Glomerular visceral epithelial cell (primary cell): Measurements from ENCODE around the gene GSDMA.
"Not testable (repeated sequence)": the region's sequence is repeated elsewhere in the genome, so short reads cannot be mapped to it uniquely, and the experiment has no call there.

Source experiments
- DNase-seq: peaks from one replicate; pipeline ENCODE4 v3.0.0-alpha.2; 2016; ENCODE audit errors: extremely low spot score

Gene GSDMA

DNA sequence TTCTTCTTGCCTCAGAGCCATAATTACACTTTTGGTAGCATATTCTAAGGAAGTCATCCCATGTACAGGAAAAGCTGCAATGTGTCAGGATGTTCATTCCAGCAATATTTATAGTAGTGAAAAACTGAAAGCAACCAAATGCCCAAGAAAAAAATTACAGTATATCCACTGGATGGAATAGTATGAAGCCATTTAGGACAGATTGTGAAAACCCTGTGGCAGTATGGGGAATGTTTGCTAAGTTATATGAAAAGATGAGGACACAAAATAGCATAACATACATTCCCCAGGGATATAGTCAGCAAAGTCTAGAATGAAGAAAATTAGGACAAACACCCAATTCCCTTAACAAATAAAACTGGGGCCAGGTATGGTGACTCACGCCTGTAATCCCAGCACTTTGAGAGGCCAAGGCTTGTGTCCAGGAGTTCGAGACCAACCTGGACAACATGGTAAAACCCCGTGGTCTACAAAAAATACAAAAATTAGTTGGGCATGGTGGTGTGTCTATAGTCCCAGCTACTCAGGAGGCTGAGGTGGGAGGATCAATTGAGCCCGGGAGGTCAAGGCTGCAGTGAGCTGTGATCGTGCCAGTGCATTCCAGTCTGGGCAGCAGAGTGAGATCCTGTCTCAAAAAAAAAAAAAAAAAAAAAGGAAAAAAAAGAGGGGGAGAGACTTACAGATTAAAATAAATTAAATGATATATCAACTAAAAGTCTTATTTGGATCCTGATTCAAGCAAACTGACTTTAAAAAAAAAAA lies 33.0 kb upstream of the GSDMA start:
- DNase-seq = peak; percentile 70

DNA sequence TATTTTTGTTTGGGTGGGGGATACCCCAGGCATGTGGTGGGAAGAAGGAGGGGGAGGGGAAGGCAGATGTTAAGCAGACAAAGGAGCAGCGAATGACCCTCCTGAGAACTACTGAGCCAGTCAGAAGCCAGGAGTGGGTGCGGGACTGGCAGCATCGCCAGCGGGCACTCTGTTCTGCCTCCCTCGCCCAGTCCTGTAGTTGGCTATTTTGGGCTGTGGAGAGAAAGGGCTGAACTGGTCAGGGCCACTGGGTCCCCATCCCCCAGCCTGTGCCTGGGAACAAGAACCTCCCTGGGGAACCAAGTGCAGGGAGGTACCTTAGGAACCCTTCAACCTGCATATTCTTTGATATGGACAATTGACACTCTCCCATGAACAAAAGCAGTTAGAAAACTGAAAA lies 28.9 kb upstream of the GSDMA start:
- no peak for DNase-seq

DNA sequence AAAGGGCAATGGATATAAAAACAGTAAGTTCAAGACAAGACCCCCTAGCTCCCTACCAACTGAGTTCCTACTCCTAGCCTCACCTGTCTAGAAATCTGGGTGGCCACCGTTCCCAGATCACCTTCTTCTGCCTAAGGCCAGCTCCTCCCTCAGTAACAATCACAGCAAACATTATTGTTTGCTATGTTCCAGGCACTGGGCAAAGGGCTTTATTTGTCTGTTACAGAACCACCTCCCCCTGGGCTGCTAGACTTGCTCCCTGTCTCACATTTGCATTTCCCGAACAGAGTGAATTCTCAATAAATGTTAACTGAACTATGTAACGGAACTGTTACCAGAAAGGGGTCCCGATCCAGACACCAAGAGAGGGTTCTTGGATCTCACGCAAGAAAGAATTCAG lies 28.5 kb upstream of the GSDMA start:
- no peak for DNase-seq

DNA sequence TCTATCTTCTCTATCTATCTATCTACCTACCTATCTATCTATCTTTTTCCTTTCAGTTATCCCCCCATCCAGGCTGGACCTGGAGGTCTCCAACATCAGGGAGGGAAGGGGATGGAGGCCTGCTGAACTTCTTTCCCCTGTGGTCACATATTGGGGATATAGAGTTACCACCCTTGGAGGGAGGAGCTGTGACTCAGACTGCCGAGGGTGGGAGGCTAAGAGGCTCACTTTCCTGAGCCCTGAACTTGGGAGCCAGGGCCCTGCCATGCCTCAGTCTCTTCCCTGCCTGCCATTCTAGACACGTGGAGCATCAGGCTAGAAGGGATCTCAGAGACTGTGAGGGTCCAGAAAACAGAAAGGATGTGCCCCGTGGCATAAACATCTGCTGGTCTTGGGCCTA lies 26.9 kb upstream of the GSDMA start:
- DNase-seq = no peak

DNA sequence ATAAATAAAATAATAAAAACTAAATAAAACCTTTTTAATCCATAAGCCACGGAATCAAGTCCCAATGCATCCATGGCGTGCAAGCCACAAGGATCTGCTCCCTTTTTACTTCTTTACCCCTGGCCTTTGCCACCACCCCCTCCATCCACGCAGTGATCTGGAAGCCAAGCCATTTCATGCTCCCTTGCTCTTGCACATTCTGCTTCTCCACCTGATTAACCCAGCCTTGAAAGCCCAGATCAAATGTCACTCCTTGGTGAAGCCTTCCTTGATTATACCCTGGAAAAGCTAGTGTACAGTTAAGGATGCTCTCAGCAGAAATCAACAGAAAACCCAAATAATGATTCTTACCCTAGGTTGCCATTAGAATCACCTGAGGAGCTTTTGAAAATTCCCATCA lies 25.4 kb upstream of the GSDMA start:
- DNase-seq = no peak

DNA sequence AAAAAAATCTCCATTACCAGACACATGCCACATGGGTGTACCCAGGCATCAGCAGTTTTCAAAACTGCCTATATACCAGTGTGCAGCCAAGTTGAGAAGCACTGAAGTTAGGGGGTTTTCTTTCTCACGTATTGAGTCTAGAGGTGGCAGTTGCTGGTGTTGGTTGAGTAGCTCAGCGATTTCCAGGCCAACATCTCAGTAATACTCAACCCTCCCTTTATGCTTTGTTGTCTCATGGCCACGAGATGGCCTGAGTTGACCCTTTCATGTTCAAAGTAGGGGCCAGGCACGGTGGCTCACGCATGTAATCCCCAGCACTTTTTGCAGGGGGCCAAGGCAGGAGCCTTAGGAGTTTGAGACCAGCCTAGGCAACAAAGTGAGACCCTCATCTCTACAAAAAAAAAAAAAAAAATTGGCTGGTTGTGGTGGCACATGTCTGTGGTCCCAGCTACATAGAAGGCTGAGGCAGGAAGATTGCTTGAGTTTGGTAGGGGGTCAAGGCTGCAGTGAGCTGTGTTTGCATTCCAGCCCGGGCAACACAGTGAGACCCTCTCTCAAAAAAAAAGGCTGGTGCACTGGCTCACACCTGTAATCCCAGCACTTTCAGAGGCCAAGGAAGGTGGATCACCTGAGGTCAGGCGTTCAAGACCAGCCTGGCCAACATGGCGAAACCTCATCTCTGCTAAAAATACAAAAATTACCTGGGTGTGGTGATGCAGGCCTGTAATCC lies 24.5 kb upstream of the GSDMA start:
- DNase-seq = no peak

DNA sequence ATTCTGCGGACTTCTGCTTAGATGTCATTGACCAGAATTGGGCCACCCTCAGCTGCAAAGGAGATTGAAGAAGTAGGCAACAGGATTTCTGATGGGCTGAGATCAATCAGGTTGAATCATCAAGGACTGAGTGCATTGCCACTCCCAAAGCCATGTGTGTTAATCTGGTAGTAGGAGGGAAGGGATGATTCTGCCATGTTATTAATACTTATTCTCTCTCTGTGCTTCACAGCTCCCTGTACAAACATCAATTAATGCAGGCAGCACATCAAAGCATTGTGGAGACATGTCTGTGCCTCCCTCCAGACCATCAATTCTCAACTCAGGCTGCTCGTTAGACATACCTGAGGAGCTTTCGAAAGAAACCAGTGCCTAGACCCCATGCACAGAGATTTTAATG lies 23.7 kb upstream of the GSDMA start:
- no peak for DNase-seq

DNA sequence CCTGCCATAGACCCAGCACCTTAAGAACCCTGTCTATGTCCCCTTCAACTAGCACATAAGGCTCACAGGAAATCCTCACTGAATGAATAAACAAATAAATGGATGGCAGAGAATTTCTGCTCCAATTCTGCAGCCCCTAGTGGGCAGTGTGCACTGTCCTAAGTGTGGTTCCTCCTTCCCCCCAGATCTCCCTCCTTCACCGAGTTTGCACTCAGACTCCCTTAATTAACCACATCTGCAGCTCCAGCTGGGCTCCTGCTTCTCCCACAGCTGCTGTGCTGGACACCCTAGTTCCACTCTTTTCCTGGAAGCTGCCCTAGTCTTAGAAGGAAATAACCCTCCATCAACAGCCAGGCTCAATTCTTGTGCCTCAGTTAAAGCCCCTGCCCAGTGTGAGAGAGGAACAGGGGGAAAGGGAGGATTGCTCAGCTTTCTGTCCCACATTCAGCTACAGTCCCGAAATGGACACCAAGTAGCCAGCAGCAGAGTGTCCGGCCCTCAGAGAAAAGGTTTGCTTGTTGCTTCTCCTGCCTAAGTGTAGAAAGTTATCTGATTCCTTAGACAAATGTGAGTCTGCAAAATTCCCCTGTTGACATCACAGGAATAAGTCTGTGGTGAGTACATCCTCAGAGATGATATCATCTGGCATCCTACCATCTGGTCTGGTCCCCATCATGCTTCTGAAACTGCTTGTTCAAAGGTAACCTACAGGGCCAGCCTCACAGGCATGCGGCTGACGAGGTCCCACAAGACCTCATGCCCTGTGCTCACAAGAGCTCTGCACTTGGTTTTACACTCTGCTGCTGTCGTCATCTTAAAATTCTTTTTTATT lies 23.0 kb upstream of the GSDMA start:
- DNase-seq = peak; percentile 87

DNA sequence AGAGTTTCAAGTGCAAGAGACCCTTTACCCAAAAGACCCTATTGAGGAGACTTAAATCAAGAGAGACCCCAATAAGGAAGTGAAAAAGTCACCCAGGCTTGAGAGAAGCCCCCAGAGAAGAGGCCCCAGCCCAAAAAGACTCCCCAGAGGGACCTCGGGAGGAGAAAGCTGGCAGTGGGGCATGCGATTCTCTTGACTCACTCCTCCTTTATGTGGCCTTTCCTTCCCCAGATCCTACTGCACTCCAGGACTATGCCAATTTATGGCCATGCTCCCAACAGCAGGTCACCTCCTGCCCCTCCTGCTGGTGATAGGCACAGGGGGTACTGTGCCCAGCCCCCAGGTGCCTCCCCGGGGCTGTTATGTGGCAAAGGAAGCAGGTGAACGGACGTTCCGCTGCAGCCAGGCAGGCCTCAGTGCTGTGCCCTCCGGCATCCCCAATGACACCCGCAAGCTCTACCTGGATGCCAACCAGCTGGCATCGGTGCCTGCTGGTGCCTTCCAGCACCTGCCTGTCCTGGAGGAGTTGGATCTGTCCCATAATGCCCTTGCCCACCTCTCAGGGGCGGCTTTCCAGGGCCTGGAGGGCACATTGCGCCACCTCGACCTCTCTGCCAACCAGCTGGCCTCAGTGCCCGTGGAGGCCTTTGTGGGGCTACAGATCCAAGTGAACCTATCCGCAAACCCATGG lies 19.0 kb upstream of the GSDMA start:
- no peak for DNase-seq

DNA sequence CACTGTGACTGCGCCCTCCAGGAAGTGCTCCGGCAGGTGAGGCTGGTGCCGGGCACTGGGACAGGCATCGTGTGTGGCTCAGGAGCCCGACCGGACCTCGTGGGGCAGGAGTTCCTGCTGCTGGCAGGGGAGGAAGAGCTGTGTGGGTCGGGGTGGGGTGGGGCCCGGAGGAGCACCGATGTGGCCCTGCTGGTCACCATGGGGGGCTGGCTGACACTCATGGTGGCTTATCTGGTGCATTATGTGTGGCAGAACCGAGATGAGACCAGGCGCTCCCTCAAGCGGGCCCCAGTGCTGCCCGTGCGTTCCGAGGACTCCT lies 18.5 kb upstream of the GSDMA start:
- DNase-seq = no peak

DNA sequence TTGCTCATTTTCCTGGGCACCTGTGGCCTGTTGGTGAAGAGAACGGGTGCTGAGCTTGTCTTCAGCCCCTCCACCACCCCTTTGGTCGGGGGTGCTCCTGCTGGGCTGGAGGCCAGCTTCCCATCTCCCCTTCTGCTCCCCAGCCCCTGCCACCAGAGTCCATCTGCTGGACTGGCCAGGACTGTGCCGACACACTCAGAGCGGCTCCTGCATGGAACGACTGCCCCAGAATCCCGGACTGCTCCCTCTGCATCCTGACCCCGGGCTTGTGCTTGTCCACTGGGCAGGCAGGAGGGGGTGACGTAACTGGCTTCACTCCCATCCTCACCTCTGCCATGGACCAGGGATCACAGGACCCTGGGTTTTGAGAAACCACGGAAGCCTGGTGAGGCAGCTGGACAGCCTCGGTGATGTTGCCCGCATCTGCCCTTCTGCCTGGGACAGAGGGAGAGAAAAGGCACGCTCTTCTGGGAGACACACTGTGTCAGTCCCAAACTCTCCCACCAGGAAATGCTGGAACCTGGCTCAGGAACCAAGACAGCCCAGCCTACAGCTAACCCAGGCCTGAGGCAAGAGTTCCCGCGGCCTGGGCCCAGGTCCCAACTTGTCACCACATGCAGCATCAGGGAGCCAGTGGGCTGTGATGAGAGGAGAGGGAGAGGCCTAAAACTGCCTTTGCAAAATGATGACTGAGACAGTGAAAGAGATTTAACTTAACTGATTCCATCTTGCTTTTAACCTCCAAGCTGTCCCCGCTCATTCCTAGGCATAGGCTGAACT lies 16.1 kb upstream of the GSDMA start:
- no peak for DNase-seq

DNA sequence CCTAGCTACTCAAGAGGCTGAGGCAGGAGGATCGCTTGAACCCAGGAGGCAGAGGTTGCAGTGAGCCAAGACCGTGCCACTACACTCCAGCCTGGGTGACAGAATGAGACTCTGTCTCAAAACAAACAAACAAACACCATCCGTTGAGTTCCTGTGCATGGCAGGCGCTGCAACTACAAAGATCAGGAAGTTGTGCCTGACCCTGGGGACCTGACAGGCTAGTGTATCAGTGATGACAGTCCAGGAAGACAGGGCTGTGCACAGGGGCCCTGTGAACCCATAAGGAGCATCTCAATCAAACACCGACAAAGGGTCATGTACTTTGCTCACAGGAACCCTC lies 14.3 kb upstream of the GSDMA start:
- DNase-seq = not testable (repeated sequence)

DNA sequence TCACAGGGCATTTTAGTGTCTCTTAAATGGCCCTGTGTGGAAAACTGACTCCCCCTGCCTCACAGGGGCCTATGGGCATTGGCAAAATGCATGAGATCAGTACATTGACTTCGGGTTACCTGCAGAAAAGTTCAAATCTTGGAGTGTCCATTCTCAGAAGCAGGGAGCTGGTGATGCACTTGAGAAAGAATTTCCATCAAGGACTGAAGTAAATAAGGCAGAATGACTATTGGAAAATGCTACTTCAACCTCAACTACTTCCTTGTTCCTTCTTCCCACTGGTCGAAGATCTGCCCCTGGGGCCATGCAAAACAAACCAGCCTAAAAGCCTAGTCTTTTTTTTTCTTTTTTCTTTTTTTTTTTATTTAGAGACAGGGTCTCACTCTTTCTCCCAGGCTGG lies 13.8 kb upstream of the GSDMA start:
- DNase-seq = no peak

DNA sequence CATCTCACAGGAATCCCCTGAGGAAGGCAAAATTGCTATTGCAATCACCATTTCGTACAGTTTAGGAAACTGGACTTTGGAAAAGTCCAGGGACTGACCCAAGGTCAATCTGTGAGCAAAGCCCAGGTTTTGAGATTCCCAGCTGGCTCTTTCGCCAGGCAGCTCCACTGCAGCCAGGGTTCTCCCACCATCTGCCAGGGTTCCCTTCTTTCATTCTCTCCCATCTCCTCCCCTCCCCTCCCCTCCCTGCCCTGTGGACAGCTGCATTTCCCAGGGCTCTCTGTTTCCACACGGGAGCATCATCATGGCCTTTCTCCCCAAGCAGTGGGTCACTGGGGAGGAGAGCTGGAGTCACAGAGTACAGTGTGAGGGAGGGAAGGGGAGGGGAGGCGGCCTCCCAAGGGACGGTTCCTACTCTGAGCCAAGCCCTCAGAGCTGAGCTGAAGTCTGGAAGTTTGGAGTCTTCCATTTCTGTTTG lies 11.9 kb upstream of the GSDMA start:
- no peak for DNase-seq

DNA sequence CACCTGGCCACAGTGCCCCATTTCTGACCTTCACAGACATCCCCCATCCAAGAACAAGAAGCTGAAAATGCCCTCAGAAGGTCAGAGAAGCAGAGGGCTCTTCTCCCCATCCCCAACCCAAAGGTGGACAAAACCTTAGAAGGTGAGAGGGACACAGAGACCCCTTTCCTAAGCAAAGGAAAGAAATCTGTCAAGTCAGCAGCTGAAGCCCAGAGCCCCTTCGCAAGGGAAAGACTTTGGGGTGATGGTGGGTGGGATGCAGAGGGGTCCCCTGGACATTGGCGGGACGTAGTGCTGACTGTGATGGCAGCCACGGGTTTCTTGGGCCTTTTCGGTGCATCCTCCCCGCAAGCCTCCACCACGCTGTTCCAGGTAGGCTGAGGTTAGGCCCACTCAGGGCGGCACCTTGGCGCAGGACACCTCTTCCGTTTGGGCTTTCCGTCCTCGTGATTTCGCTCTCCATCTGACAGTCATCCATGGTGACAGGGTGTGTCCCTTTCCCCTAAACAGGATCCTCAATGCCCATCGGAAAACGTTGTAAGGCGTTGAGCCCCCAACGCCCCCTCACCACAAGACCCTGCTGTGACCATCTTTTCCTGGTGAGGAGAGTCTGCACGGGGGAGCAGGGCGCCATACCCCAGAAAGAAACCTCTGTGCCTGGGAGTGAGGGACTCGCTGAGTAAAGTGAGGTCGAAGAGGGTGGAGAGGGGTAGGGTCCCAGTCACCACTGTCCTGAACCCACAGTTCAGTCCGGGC lies 10.7 kb upstream of the GSDMA start:
- DNase-seq = no peak

DNA sequence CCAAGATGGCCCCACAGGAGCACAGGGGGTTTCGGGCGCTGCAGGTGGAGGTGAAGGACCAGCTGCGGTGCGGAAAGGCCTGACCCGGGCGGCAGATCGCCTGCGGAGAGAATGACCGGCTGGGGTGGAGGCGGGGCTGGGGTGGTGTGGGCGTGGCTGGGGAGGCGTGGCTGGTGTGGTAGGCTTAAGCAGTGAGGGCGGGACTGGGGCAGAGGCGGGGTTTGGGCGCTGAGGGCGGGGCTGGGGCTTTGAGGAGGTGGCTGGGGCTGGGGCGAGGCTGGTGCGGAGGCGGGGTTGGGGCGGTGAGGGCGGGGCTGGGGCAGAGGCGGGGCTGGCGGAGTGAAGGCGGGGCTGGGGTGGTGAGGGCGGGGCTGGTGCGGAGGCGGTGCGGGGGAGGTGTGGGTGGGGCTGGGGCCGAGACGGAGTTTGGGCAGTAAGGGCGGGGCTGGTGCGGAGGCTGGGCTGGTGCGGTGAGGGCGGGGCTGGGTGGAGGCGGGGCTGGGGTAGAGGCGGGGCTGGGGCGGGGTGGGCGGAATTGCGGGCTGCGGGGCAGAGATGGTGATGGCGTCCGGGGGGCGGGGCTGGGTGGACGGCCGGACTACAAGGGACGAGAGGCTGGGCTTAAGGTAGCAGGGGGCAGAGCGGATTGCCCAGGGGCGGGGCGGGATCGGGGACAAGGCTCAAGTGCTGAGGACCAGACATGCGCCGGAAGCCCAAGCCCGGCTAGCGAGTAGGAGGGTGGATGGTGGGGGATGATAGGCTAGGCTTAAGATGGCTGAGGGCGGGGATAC lies 9.9 kb upstream of the GSDMA start:
- peak; percentile 97 for DNase-seq

DNA sequence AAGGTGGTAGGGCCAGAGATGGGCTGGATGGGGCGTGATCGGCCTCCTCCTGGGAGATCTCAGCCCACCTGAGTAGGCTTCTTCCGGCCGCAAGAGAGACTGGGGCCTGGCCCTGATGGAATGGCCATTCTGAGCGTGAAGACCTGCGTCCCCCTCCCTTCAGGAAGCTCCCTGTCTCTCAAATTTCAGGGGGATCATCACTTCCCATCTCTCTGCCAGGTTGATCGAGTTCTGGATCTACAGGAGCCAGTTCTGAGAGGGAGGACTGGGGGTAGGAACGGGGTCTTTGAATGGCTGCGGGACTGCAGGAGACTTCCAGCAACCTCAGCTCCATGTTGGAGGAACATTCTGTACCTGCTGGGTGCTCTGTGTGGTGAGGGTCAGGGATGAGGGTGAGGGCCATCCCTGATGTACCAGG lies 9.3 kb upstream of the GSDMA start:
- no peak for DNase-seq

DNA sequence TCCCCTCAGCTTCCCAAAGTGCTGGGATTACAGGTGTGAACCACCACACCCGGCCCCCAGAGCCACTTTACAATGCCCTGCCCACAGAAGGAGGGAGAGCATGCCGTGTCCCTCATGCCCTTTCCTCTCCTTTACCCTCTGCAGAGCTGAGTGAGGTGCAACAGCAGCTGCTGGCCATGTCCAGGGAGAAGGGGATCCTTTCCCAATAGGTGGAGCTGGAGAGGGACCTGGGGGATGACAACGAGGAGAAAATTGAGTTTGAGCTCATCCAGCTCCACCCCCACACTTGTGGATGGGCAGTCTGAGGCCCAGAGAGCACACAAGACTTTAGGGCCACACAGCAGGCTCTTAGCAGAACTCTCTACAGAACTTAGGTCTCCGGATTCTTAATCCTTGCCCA lies 7.9 kb upstream of the GSDMA start:
- DNase-seq = no peak

DNA sequence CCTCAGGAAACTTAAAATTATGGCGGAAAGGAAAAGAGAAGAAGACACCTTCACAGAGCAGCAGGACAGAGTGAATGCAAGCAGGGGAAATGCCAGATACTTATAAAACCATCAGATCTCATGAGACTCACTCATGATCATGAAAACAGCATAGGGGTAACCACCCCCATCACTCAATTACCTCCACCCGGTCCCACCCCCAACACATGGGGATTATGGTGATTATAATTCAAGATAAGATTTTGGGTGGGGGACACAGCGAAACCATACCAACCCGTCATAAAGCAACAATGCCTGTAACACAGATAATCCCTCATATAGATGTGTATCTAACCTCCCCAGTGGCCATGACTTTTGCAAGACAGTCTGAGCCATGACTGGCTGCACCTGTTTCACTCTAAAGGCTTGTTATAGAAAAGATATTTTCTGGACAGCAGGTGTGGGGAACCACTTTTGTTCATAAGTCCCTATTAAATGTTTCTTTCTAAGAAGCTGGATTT lies 7.0 kb upstream of the GSDMA start:
- DNase-seq = no peak
